ENCODE data around the gene PIKFYVE.

DNA sequence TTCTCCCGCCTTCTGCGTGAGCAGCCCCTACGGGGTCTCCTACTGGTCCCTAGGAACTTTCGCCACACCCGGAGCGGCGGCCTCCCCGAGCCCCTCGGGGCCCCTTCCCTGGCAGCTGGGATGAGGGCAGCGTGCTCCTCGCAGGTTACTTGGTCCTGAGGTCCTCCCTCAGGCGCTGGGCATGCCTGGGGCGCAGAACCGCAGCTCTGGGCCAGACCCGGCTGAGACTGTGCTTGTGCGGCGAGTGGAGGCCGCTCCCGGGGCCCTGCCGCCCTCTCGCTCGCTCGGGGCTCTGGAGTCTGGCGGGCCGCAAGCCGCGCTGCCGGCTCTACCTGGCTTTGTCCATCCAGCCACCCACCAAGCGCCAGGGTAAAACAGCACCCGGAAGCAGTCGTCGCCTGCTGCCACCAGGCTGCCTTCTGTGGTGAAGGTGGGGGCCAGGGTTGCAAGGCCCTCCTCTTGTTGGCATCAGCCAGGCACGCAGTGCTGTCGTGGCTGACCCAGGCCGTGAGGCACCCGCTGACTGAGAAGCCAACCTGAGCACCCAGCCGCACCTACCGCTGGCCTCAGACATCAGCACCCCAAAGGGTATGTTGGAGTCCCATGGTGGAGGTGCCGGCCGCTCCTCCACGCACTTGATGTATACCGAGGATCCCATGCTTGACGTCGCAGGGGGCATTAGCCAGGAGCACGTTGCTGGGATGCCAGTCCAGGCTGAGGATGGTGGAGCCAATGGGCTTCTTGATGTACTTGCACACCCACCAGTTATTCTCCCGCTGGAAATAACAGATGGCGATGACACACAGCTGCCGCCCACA is 94.4 kb downstream of the PIKFYVE start:
- TF ChIP-seq, protein P1, sequence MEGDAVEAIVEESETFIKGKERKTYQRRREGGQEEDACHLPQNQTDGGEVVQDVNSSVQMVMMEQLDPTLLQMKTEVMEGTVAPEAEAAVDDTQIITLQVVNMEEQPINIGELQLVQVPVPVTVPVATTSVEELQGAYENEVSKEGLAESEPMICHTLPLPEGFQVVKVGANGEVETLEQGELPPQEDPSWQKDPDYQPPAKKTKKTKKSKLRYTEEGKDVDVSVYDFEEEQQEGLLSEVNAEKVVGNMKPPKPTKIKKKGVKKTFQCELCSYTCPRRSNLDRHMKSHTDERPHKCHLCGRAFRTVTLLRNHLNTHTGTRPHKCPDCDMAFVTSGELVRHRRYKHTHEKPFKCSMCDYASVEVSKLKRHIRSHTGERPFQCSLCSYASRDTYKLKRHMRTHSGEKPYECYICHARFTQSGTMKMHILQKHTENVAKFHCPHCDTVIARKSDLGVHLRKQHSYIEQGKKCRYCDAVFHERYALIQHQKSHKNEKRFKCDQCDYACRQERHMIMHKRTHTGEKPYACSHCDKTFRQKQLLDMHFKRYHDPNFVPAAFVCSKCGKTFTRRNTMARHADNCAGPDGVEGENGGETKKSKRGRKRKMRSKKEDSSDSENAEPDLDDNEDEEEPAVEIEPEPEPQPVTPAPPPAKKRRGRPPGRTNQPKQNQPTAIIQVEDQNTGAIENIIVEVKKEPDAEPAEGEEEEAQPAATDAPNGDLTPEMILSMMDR (conservative IDR thresholded peaks at IDR 0.05; ENCODE audit: low read depth, low read length) = no peak
- TF ChIP-seq EZH2 (IDR thresholded peaks at IDR 0.05; ENCODE audit: borderline replicate concordance, low read depth, low read length, poor library complexity, severe bottlenecking) = no peak

Measured in A673 (cell line).